ENCODE data around the gene KCNJ1. TPM values are rescaled to one million over a fixed set of nuclear protein-coding genes. Genes with fewer than 3 reads are reported as not detected.

Gene KCNJ1
- total and polyA plus RNA-seq, 2 donors (not counting 3 experiments of a cell fraction or from before 2014, with no cell fraction given): not detected

GRCh38 chr11:128894685-128895084 is 27.6 kb upstream of the KCNJ1 start:
- Histone ChIP-seq H2AFZ (ENCODE audit: low read depth, low read length) (no peak overlapping the region), H3K4me2 (ENCODE audit: insufficient read depth, low read length) (no peak overlapping the region), H3K9me1 (replicated peaks; ENCODE audit: control insufficient read depth, extremely low read depth, insufficient read depth, low read length) (no peaks in the 10 kb centered on the region), H3K79me2 (ENCODE audit: control insufficient read depth, insufficient read depth, low read length) (no peaks in the 10 kb centered on the region), H3K27ac (ENCODE audit: insufficient read depth, low read depth, low read length) (no peak overlapping the region), H3K4me3 (replicated peaks in 1 of 3; ENCODE audit: insufficient read depth in 1 of 3, low read depth in 1 of 3, low read length in 3 of 3) (no peak overlapping the region), H3K4me1 (ENCODE audit: control insufficient read depth, extremely low read depth, insufficient read depth, low read length) (peaks cover 5% of the 10 kb centered on the region), H3K27me3 (ENCODE audit: control insufficient read depth in 2 of 2, insufficient read depth in 2 of 2, low read length in 2 of 2) (peaks cover 9 to 13% of the 10 kb centered on the region in 2 experiments), H3K9me3 (replicated peaks; ENCODE audit: control insufficient read depth, insufficient read depth, low read length) (no peaks in the 10 kb centered on the region), H4K20me1 (replicated peaks; ENCODE audit: control insufficient read depth, extremely low read depth, insufficient read depth, low read length) (no peaks in the 10 kb centered on the region), H3K36me3 (ENCODE audit: control insufficient read depth in 2 of 2, extremely low read depth in 1 of 2, insufficient read depth in 2 of 2, low read length in 2 of 2) (no peaks in the 10 kb centered on the region), H3K9ac (replicated peaks; ENCODE audit: extremely low read depth, insufficient read depth, low read length) (no peak overlapping the region)
- DNase-seq (ENCODE audit: low read depth, low spot score) (peak; percentile 25), FAIRE-seq (no peak)
- no TSS peak for BruUV-seq (replicated peaks)
- dilution Hi-C loops (cut with MboI; ENCODE audit: extremely low pct_ligation_motif_present, low sequenced_read_pairs): no loop called here
- intact Hi-C loops (cut with micrococcal nuclease): no loop called here
- POLR2A ChIA-PET: no interaction called here
- CTCF ChIA-PET: interaction anchor here (1.4 to 4.0 kb wide), 2 partner anchors 10 to 62 kb away, joined by 7 to 28 read pairs; no protein-coding TSS in a partner anchor
- TF ChIP-seq POLR2AphosphoS5 (IDR thresholded peaks at IDR 0.05; ENCODE audit: insufficient read depth, low read depth, low read length): no peak
- TF ChIP-seq GATA2 (IDR thresholded peaks at IDR 0.05; ENCODE audit: insufficient read depth, insufficient read length, low read depth, low read length): no peak
- no peak for TF ChIP-seq POLR2A (IDR thresholded peaks at IDR 0.05; ENCODE audit: low read depth, low read length)
- no peak for TF ChIP-seq EZH2 (IDR thresholded peaks at IDR 0.05; ENCODE audit: borderline replicate concordance, low read depth, low read length, severe bottlenecking)
- TF ChIP-seq, protein P1, sequence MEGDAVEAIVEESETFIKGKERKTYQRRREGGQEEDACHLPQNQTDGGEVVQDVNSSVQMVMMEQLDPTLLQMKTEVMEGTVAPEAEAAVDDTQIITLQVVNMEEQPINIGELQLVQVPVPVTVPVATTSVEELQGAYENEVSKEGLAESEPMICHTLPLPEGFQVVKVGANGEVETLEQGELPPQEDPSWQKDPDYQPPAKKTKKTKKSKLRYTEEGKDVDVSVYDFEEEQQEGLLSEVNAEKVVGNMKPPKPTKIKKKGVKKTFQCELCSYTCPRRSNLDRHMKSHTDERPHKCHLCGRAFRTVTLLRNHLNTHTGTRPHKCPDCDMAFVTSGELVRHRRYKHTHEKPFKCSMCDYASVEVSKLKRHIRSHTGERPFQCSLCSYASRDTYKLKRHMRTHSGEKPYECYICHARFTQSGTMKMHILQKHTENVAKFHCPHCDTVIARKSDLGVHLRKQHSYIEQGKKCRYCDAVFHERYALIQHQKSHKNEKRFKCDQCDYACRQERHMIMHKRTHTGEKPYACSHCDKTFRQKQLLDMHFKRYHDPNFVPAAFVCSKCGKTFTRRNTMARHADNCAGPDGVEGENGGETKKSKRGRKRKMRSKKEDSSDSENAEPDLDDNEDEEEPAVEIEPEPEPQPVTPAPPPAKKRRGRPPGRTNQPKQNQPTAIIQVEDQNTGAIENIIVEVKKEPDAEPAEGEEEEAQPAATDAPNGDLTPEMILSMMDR (IDR thresholded peaks at IDR 0.05; ENCODE audit: extremely low read depth in 1 of 2, insufficient read depth in 1 of 2, low read depth in 1 of 2, low read length in 2 of 2): no peak
- TF ChIP-seq MYC (IDR thresholded peaks at IDR 0.05; ENCODE audit: low read depth, low read length): no peak
- no peak for TF ChIP-seq JUN (IDR thresholded peaks at IDR 0.05; ENCODE audit: borderline replicate concordance, insufficient read depth, insufficient read length, low read depth)
- TF ChIP-seq, protein P2, sequence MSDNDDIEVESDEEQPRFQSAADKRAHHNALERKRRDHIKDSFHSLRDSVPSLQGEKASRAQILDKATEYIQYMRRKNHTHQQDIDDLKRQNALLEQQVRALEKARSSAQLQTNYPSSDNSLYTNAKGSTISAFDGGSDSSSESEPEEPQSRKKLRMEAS (IDR thresholded peaks at IDR 0.05; ENCODE audit: insufficient read depth, insufficient read length): no peak
- TF ChIP-seq FOS (IDR thresholded peaks at IDR 0.05; ENCODE audit: borderline replicate concordance, insufficient read depth, low read length): no peak
